Measurements from ENCODE around the gene MUSK.

Gene MUSK

GRCh38 chr9:110695846-110696245, 27.3 kb downstream of the MUSK start:
- peak; percentile 72 for DNase-seq (ENCODE audit: low read depth)

GRCh38 chr9:110700953-110701352, 32.4 kb downstream of the MUSK start:
- DNase-seq (ENCODE audit: low read depth): no peak

- DNase-seq (ENCODE audit: low read depth): no peak
Measured at GRCh38 chr9:110703669-110704068, 35.1 kb downstream of the MUSK start.

GRCh38 chr9:110707419-110707818, 38.8 kb downstream of the MUSK start:
- no peak for DNase-seq (ENCODE audit: low read depth)

- DNase-seq (ENCODE audit: low read depth): no peak
Measured at GRCh38 chr9:110710420-110710819, 41.8 kb downstream of the MUSK start.

GRCh38 chr9:110712955-110713354, 44.4 kb downstream of the MUSK start:
- DNase-seq (ENCODE audit: low read depth): no peak

- DNase-seq (ENCODE audit: low read depth): no peak
Measured at GRCh38 chr9:110714314-110714713, 45.7 kb downstream of the MUSK start.

- no peak for DNase-seq (ENCODE audit: low read depth)
Measured at GRCh38 chr9:110728058-110728457, 59.5 kb downstream of the MUSK start.

GRCh38 chr9:110729641-110730040, 61.0 kb downstream of the MUSK start:
- no peak for DNase-seq (ENCODE audit: low read depth)

- DNase-seq (ENCODE audit: low read depth): no peak
Measured at GRCh38 chr9:110731437-110732028, 62.9 kb downstream of the MUSK start.

- no peak for DNase-seq (ENCODE audit: low read depth)
Measured at GRCh38 chr9:110738982-110739381, 70.4 kb downstream of the MUSK start.

GRCh38 chr9:110742741-110743371, 74.3 kb downstream of the MUSK start:
- peak; percentile 42 for DNase-seq (ENCODE audit: low read depth)

GRCh38 chr9:110744715-110745384, 76.3 kb downstream of the MUSK start:
- peak; percentile 98 for DNase-seq (ENCODE audit: low read depth)

- no peak for DNase-seq (ENCODE audit: low read depth)
Measured at GRCh38 chr9:110745676-110746075, 77.1 kb downstream of the MUSK start.

- DNase-seq (ENCODE audit: low read depth): no peak
Measured at GRCh38 chr9:110746211-110746930, 77.8 kb downstream of the MUSK start.

- DNase-seq (ENCODE audit: low read depth): no peak
Measured at GRCh38 chr9:110748251-110748893, 79.8 kb downstream of the MUSK start.

GRCh38 chr9:110750272-110750671, 81.7 kb downstream of the MUSK start:
- no peak for DNase-seq (ENCODE audit: low read depth)

GRCh38 chr9:110751971-110752370, 83.4 kb downstream of the MUSK start:
- DNase-seq (ENCODE audit: low read depth): no peak

- peak; percentile 97 for DNase-seq (ENCODE audit: low read depth)
Measured at GRCh38 chr9:110752766-110753165, 84.2 kb downstream of the MUSK start.

GRCh38 chr9:110753731-110754231, 85.2 kb downstream of the MUSK start:
- DNase-seq (ENCODE audit: low read depth): no peak

GRCh38 chr9:110755179-110755578, 86.6 kb downstream of the MUSK start:
- no peak for DNase-seq (ENCODE audit: low read depth)

- no peak for DNase-seq (ENCODE audit: low read depth)
Measured at GRCh38 chr9:110758201-110758600, 89.6 kb downstream of the MUSK start.

All from fibroblast of the conjunctiva (primary cell).